Tongue (tissue), 2 donors: Measurements from ENCODE around the gene WFIKKN2. TPM values are rescaled to one million over a fixed set of nuclear protein-coding genes. Genes with fewer than 3 reads are reported as not detected.
A peak's percentile ranks its signal among the peaks of the same experiment; 100 is the strongest.
"Not testable (repeated sequence)": the region's sequence is repeated elsewhere in the genome, so short reads cannot be mapped to it uniquely, and the experiment has no call there.

Experiments
- DNase-seq: peaks from one replicate; pipeline ENCODE4 v3.0.0-alpha.2; 2015
- total RNA-seq: library from RNA; depleted of rRNA; stranded (reverse); fragments of >200 nt; gene quantifications from one replicate; pipeline ENCODE4 v1.2.3, GENCODE V29; 2014

WFIKKN2 gene
- total RNA-seq, 1 donor from 2014 or later, result 4.0 TPM

- DNase-seq, result no peak
These were observed 21.0 kb downstream of the WFIKKN2 start for GRCh38 chr17:50856431-50856830.

- no peak for DNase-seq
These were observed 23.3 kb downstream of the WFIKKN2 start for GRCh38 chr17:50858486-50859225.

- DNase-seq, result not testable (repeated sequence)
These were observed 24.3 kb downstream of the WFIKKN2 start for GRCh38 chr17:50859727-50860126.

DNA sequence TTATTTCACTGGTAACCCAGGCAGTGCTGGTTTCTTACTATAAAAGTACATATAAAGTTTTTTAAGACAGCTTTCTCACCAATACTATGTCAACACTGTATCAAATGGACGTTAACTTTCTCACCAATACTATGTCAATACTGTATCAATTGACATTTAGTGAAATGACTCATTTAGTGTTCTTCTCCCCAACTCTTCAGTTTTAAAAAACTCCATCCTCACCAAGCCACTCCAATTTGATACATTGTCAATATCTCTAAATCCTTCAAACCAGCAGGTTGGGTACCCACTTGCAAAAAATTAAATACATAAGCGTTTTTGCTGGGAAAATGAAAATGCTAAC is 25.9 kb downstream of the WFIKKN2 start:
- DNase-seq, result no peak

DNA sequence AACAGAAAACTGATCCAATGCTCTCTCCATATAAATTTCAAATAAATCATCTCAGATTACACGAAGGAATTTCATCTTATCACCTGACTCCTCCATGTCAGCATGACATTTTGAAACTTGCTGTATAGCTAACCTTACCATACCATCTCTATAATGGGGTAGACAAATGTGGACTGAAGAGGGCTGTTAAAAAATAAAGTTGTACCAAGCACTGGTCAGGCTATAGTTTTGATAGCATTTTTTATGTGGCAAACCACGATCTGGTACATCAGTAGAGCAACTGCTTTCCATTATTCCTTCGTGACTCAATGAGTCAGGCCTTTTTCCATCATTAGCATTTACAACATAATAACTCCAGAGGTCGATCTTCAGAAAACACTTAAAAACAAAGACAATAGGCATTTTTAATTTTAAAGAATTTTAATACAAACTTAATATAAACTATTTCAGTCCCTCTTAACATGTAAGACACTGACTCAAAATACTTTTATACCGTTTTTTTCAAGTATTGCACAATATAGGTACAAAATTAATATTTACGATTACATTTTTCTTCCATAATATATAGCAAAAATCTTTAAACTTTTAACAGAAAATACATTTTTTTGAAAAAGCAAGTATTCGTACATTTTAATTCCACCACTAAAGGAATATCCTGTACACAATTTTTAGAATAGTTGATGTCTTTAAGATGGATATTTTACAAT is 26.6 kb downstream of the WFIKKN2 start:
- DNase-seq, result no peak

DNA sequence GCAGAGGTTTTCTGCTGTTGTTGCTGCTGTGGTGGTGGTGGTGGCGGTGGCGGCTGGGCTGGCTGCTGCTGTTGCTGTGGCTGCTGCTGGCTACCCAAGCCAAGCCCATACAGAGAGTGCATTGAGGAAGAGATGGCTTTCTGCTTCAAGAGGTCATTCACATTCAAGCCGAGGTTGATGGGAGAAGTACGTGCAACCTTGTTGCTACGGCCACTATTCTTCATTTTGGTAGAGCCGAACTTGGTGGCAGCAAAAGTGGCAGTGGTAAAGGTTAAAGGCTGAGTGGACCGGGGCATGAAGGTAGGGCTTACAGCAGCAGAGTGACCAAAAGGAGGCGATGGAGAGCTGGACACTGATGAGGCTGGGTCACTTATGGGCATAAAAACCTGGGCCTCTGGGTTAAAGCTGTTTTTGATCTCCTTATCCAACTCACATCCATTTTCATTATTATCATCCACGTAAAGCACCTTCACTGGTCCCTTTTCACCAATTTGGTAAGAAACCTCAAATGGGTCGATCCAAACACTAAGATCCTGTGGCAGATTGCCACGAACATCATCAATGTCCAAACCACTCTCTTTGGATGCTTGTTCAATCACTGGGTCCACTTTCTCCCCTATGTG is 27.9 kb downstream of the WFIKKN2 start:
- DNase-seq, result peak; percentile 53

DNA sequence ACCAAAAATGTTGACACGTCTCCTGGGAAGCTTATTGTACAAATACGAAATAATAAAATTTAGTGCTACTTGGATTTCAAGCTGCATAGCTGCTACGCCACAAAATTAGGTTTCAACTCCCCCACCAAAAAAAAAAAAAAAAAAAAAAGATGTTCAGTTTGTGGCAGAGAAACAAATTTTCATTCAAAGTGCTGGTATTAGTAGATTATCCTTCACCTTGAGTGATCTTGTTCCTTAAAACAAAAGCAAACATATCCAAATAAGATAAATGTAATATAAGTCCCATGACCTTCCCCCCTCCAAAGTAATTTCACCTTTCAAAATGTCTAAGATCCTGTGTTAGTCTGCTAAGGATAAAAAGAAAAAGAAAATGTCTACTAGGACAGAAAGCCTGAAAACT is 28.5 kb downstream of the WFIKKN2 start:
- no peak for DNase-seq

DNA sequence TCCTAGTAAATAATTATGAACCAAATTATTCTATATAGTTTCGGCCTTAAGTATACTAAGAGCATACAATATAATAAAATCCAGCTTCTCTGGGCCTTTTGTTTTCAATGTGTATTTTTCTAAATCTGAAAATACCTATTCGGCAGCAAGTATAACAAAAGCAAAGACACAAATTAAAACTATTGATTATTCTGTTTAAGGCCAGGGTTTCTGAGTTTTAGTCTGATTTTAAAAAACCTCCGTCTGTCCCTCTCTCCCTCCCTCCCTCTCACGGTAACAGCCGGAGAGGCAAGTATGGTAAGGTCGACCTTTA is 29.3 kb downstream of the WFIKKN2 start:
- no peak for DNase-seq

- DNase-seq, result peak; percentile 74
These were observed 29.9 kb downstream of the WFIKKN2 start for GRCh38 chr17:50865060-50865867.

GRCh38 chr17:50865868-50866260 is 30.5 kb downstream of the WFIKKN2 start:
- no peak for DNase-seq

DNA sequence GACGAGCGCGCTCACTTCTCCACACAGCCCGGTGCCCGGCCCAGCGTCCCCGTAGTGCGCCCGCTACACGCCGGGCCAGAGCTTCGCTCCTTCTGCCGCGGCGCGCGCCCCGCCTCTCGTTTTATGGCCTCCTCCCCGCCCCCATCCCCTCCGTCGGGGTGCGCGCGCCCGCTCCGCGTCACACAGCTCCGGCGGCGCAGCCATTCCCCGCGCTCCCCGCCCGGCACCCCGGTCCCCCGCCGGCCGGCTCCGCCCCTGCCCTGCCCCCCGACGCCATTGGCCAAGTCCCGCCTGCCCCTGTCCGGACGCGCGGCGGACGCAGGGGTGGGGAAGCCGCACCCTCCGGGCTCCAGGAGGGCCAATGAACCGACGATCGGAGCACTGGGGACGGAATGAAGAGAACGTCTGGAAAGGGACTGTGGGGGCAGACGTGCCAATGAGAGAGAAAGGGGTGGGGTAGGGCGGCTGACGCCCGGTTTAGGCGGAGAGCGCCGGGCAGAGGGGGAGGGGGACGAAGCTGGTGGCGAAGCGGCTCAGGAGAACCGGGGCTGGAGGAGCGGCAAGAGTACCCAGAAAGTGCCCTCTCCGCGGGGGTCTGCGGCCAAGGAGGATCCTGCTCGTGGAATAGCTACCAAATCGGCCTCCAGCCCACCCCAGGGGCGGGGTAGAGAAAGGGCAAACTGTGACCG is 31.0 kb downstream of the WFIKKN2 start, which contains the start of gene TOB1:
Gene TOB1, minus strand, starts transcription at position 94 of the 689 bp plus-strand sequence. CDS start 2,337 bp downstream, outside the sequence.
- DNase-seq, result peak; percentile 99

- no peak for DNase-seq
These were observed 31.6 kb downstream of the WFIKKN2 start for GRCh38 chr17:50866950-50867362.

DNA sequence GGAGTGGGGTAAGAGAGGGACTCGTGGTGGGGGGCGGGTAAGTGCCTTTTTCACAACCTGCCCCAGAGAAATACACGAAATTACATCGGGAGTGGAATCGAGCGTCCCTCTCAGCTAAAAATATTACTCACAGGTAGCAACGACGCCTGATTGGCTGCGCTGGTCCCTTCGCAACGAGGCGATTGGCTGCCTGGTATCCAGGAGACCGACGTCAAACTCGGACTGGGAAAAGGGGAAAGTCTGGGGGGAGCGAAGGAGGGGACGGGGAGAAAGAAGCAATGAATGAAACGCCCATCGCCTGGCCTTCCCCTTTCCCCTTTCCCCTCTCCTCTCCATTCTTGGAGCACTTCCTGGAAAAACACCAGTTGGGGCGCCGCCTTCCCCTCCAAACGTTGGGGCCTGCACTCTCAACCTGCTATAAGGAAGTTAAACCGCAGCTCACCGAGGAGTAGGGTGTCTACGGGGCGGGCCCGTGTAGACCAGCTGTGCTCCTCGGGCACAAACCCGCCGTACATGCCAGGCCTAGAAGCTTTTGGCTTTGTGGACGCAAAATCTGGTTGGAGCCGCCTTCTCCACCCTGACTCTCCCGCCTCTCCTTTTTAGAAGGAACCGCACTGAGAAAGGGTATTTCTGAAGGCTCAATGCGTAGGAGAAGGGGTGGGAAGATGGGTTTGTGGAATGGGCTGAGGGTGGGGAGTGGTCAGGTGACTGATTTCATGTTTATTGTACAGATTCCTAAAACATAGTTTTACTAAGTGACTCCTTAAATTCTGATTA is 32.2 kb downstream of the WFIKKN2 start:
- peak; percentile 99 for DNase-seq

DNA sequence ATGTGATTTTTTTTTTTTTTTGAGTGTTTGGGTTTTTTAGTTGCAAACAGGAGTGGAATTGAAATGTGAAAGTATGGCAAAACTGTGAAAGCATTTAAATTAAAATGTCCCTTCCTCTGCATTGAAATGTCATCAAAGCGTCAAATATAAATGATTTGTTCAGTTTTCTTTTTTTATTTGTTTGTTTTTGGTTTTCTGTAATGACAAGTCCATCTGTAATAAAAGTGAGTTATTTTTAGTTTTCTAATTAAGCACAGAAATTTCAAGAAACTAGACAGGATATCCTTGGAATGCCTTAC is 32.7 kb downstream of the WFIKKN2 start:
- DNase-seq, result no peak

DNA sequence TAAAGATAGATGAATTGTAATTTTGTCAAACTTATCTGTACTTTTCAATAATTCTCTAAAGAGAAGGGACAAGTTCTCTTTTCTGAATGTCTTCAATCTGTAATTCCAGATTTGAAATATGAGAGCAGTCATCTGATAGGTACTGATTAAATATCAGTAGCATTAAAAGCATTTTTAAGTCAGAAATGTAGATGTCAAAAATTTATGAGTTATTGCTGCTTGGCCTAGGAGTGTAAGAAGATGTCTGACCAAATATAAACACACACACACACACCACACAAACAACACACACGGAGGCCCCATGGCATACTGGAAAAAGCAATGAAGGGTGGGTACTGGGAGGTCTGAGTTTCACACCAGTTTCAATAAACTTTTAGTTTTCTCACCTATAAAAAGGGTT is 33.2 kb downstream of the WFIKKN2 start:
- DNase-seq, result no peak

DNA sequence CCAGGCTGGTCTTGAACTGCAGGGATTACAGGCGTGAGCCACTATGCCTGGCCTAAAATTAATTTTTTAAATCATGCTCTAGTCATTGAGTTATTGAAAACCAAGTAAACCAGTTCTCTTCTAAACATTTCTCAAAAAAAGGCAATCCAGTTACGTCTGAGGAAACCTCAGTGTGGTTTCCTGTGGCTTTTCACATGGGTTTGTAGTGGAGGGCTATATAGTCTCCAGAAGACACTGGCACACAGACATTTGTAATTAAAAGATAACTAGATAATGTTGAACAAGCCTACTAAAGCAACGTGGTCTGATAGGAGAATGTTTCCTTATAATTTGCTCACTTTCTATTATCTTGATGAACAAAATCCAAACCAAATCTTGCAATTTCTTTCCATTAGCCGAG is 36.0 kb downstream of the WFIKKN2 start:
- DNase-seq, result no peak

DNA sequence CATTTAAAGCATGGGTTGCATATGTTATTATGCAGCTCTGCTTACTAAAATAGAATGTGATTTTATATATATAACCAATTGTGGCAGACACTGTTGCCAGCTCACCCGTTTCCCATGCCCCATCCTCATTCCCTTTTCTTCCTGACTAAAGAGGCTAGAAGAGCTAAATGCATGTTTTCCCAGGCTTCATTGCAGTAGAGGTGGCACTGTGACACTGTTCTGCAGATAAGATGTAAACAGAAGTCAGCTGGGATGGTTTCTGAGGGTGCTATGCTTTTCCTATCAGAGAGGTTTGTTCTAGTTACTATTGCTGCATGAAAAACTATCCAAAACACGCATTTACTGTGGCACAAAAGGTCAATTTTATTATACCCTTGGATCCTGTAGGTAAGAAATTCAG is 36.5 kb downstream of the WFIKKN2 start:
- DNase-seq, result no peak

DNA sequence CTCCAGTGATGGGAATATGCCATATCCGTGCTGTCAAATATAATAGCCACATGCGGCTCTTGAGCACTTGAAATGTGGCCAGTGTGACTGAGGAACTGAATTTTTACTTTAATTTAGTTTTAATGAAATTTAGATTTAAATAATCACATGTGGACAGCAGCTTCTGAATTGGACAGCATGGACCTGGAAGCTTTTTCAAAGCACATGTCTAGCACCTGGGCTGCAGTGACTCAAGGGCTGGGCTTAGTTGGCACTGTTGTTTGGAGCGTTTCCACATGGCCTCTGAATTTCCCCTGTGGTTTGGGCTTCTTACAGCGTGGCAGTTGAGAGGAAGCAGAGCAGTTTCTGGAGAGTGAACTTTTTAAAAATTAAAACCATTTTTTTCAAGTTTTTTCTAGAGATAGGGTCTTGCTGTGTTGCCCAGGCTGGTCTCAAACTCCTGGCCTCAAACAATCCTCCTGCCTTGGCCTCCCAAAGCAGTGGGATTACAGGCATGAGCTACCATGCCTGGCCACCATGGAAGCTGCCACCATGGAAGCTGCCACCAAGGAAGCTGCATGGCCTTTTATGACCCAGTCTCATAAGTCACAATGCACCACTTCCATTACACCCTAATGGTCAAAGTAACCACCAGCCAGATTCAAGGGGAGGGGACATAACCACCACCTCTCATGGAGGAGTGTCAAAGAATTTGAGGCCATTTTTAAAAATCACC is 37.5 kb downstream of the WFIKKN2 start:
- DNase-seq, result peak; percentile 61

- DNase-seq, result no peak
These were observed 39.7 kb downstream of the WFIKKN2 start for GRCh38 chr17:50875074-50875473.

GRCh38 chr17:50877042-50877441 is 41.7 kb downstream of the WFIKKN2 start:
- DNase-seq, result not testable (repeated sequence)

- DNase-seq, result no peak
These were observed 42.5 kb downstream of the WFIKKN2 start for GRCh38 chr17:50877838-50878237.
